Measurements from ENCODE around the gene CERS4. TPM values are rescaled to one million over a fixed set of nuclear protein-coding genes. Genes with fewer than 3 reads are reported as not detected.

The CERS4 gene
- polyA plus RNA-seq, 1 of the 3 experiments (the other 2 are of a cell fraction), result 36.5 TPM

- Histone ChIP-seq H3K79me2 (ENCODE audit: insufficient read depth) (peaks cover 10% of the 10 kb centered on the region; the same call in 1 of the 2 replicates), H3K4me1 (ENCODE audit: control insufficient read depth in 1 of 2, insufficient read depth in 2 of 2, low read depth in 1 of 2, low read length in 1 of 2) (peaks cover 4 to 12% of the 10 kb centered on the region in 2 experiments; a peak in 2 of 4 replicates), H3F3A (replicated peaks; ENCODE audit: insufficient read depth) (peaks cover 10% of the 10 kb centered on the region), H3K27me3 (ENCODE audit: insufficient read depth) (no peaks in the 10 kb centered on the region), H2AFZ (ENCODE audit: low read depth) (no peak overlapping the region), H3K9ac (no peak overlapping the region), H3K4me2 (peak overlapping the region; percentile 96), H3K9me2 (no peaks in the 10 kb centered on the region), H3K4me3 (ENCODE audit: low read depth in 2 of 2, low read length in 1 of 2) (peak overlapping the region in 1 of 2 experiments; percentile 67; a peak in 1 of 4 replicates), H3K27ac (ENCODE audit: low read depth in 2 of 2, low read length in 1 of 2) (no peak overlapping the region), H3K9me3 (no peaks in the 10 kb centered on the region), H4K20me1 (ENCODE audit: insufficient read depth) (no peaks in the 10 kb centered on the region), H3K36me3 (replicated peaks in 1 of 2; ENCODE audit: control insufficient read depth in 1 of 2, insufficient read depth in 2 of 2, low read length in 1 of 2) (peaks cover 6 to 7% of the 10 kb centered on the region in 2 experiments)
- no peak for TF ChIP-seq EP300 (IDR thresholded peaks at IDR 0.05; ENCODE audit: borderline replicate concordance in 1 of 2, low read depth in 1 of 2, low read length in 1 of 2)
- TF ChIP-seq CHD2 (IDR thresholded peaks at IDR 0.05; ENCODE audit: low read length, partially characterized antibody), result no peak
- DNase-seq, result no peak
- WGBS (ENCODE audit: low lambda C conversion rate), result 94% methylated on average over 15 of the region's 17 CpGs
- CTCF ChIA-PET, result interaction anchor here (1.3 to 1.9 kb wide), 2 partner anchors 39 to 47 kb away, joined by 4 read pairs; no protein-coding TSS in a partner anchor
- POLR2A ChIA-PET, result interaction anchor here (0.6 kb wide), 1 partner anchor 1815 kb away, joined by 3 read pairs; no protein-coding TSS in a partner anchor
Measured at GRCh38 chr19:8306235-8307054, 97.3 kb downstream of the CERS4 start.

- peaks cover 10% of the 10 kb centered on the region for H3F3A ChIP-seq (replicated peaks; ENCODE audit: insufficient read depth)
- H3K27ac ChIP-seq (ENCODE audit: low read depth in 2 of 2, low read length in 1 of 2), result no peak overlapping the region; a peak in 1 of 4 replicates
- CTCF ChIA-PET, result interaction anchor here (1.3 to 1.9 kb wide), 2 partner anchors 40 to 46 kb away, joined by 4 read pairs; no protein-coding TSS in a partner anchor
- peak overlapping the region; percentile 96 for H3K4me2 ChIP-seq
- DNase-seq, result peak; percentile 67
- no peaks in the 10 kb centered on the region for H3K27me3 ChIP-seq (ENCODE audit: insufficient read depth)
- H3K79me2 ChIP-seq (ENCODE audit: insufficient read depth), result peaks cover 10% of the 10 kb centered on the region; the same call in 1 of the 2 replicates
- H3K9ac ChIP-seq, result peak overlapping the region; percentile 56
- H3K4me3 ChIP-seq (ENCODE audit: low read depth in 2 of 2, low read length in 1 of 2), result peak overlapping the region; percentile 57 to 67
- no peaks in the 10 kb centered on the region for H4K20me1 ChIP-seq (ENCODE audit: insufficient read depth)
- TF ChIP-seq CHD2 (IDR thresholded peaks at IDR 0.05; ENCODE audit: low read length, partially characterized antibody) (no peak), RAD21 (IDR thresholded peaks at IDR 0.05; ENCODE audit: low read length) (no peak), ZBTB33 (IDR thresholded peaks at IDR 0.05; ENCODE audit: borderline replicate concordance, low read depth) (no peak), FOXJ3 (CRISPR knock-in tag; IDR thresholded peaks at IDR 0.05) (no peak), FOXM1 (IDR thresholded peaks at IDR 0.05; ENCODE audit: low read depth) (no peak), NRF1 (IDR thresholded peaks at IDR 0.05; ENCODE audit: low read depth, low read length) (no peak), RCOR1 (IDR thresholded peaks at IDR 0.05; ENCODE audit: low read length) (no peak), ELF1 (IDR thresholded peaks at IDR 0.05) (no peak), NFIC (IDR thresholded peaks at IDR 0.05; ENCODE audit: borderline replicate concordance) (no peak), GATA2 (CRISPR knock-in tag; IDR thresholded peaks at IDR 0.05) (no peak), CTCF (IDR thresholded peaks at IDR 0.05) (no peak)
- 8% methylated on average over 23 of the region's 24 CpGs for WGBS (ENCODE audit: low lambda C conversion rate)
- no peaks in the 10 kb centered on the region for H3K9me3 ChIP-seq
- peaks cover 0 to 7% of the 10 kb centered on the region in 2 experiments for H3K36me3 ChIP-seq (replicated peaks in 1 of 2; ENCODE audit: control insufficient read depth in 1 of 2, insufficient read depth in 2 of 2, low read length in 1 of 2)
- peak overlapping the region; percentile 63; the same call in 1 of the 2 replicates for H2AFZ ChIP-seq (ENCODE audit: low read depth)
- POLR2A ChIA-PET, result interaction anchor here (0.6 kb wide), 1 partner anchor 1814 kb away, joined by 3 read pairs; no protein-coding TSS in a partner anchor
- peaks cover 4 to 12% of the 10 kb centered on the region in 2 experiments; a peak in 2 of 4 replicates for H3K4me1 ChIP-seq (ENCODE audit: control insufficient read depth in 1 of 2, insufficient read depth in 2 of 2, low read depth in 1 of 2, low read length in 1 of 2)
- no peaks in the 10 kb centered on the region for H3K9me2 ChIP-seq
Measured at GRCh38 chr19:8307400-8307964, 98.3 kb downstream of the CERS4 start.
